ENCODE results near the gene SLC6A8.
"Not testable (repeated sequence)": the region's sequence is repeated elsewhere in the genome, so short reads cannot be mapped to it uniquely, and the experiment has no call there.

SLC6A8 gene

GRCh38 chrX:153733651-153734240, 46.0 kb downstream of the SLC6A8 start:
- no peak for DNase-seq

GRCh38 chrX:153734871-153735270, 47.1 kb downstream of the SLC6A8 start:
- no peak for DNase-seq

- DNase-seq: peak; percentile 48
Measured at GRCh38 chrX:153735274-153735673, 47.5 kb downstream of the SLC6A8 start.

- no peak for DNase-seq
Measured at GRCh38 chrX:153736071-153736820, 48.5 kb downstream of the SLC6A8 start.

- DNase-seq: no peak
Measured at GRCh38 chrX:153736871-153737441, 49.2 kb downstream of the SLC6A8 start.

- DNase-seq: no peak
Measured at GRCh38 chrX:153738056-153738605, 50.4 kb downstream of the SLC6A8 start.

GRCh38 chrX:153739754-153740486, 52.2 kb downstream of the SLC6A8 start:
- peak; percentile 20 for DNase-seq

- no peak for DNase-seq
Measured at GRCh38 chrX:153740631-153741222, 53.0 kb downstream of the SLC6A8 start.

- DNase-seq: no peak
Measured at GRCh38 chrX:153741446-153741845, 53.7 kb downstream of the SLC6A8 start.

- not testable (repeated sequence) for DNase-seq
Measured at GRCh38 chrX:153742111-153742510, 54.4 kb downstream of the SLC6A8 start.

- not testable (repeated sequence) for DNase-seq
Measured at GRCh38 chrX:153742796-153743467, 55.2 kb downstream of the SLC6A8 start.

GRCh38 chrX:153743468-153744209, 55.9 kb downstream of the SLC6A8 start:
- not testable (repeated sequence) for DNase-seq

- DNase-seq: no peak
Measured at GRCh38 chrX:153744210-153745066, 56.7 kb downstream of the SLC6A8 start.

GRCh38 chrX:153745067-153745433, 57.3 kb downstream of the SLC6A8 start:
- not testable (repeated sequence) for DNase-seq

Measured in CD4-positive, alpha-beta T cell treated with Interleukin-17A for 1 hour (primary cell).